IMR-90 (cell line): ENCODE results near the gene SEMA3E. TPM values are rescaled to one million over a fixed set of nuclear protein-coding genes. Genes with fewer than 3 reads are reported as not detected.

Source experiments
- ATAC-seq: fragments of 200-7000 bp; cut with Tn5 transposase; 2 replicates; pipeline ENCODE4 v1.9.1; 2020; ENCODE audit warnings: low read depth, mild to moderate bottlenecking, moderate library complexity
- BruUV-seq: library from RNA; stranded (reverse); fragments of 400-500 nt; replicated peaks from 2 replicates; lab custom pipeline; 2021; lab: Mats Ljungman, UMichigan
- CTCF ChIA-PET: fragments of 300-600 bp; formaldehyde crosslinking; extraction: SDS; loops from one replicate; lab custom pipeline; 2021; ENCODE audit warnings: antibody characterized with exemption; lab: Yijun Ruan, JAX
- POLR2A ChIA-PET: fragments of 300-600 bp; sonication (Branson Sonifier 250); formaldehyde crosslinking; loops from one replicate; lab custom pipeline; 2022; ENCODE audit warnings: antibody characterized with exemption; ENCODE audit not compliant: unreplicated experiment; lab: Charles Lee
- DNase-seq: peaks from one replicate; pipeline ENCODE4 v3.0.0; 2013
- H2AFZ ChIP-seq: replicated peaks from 2 replicates; pipeline ENCODE3; 2013; ENCODE audit warnings: low read length, mild to moderate bottlenecking; ENCODE audit not compliant: poor library complexity
- H2AK5ac ChIP-seq: 2 replicates; pipeline ENCODE4 v1.6.1; 2013; ENCODE audit warnings: low read depth, low read length, inconsistent platforms
- H2AK9ac ChIP-seq: replicated peaks from 2 replicates; pipeline ENCODE3; 2013; ENCODE audit warnings: mild to moderate bottlenecking, low read depth, low read length, moderate library complexity; ENCODE audit not compliant: poor library complexity
- H2BK120ac ChIP-seq: 2 replicates; pipeline ENCODE4 v1.6.1; 2013; ENCODE audit warnings: low read depth, low read length, inconsistent platforms
- H2BK15ac ChIP-seq: 3 replicates; pipeline ENCODE4 v1.6.1; 2013; ENCODE audit warnings: low read depth, low read length, inconsistent platforms
- H2BK20ac ChIP-seq: 2 replicates; pipeline ENCODE4 v1.6.1; 2013; ENCODE audit warnings: low read depth, mild to moderate bottlenecking, inconsistent platforms, low read length, moderate library complexity
- H2BK5ac ChIP-seq: 2 replicates; pipeline ENCODE4 v1.6.1; 2013; ENCODE audit warnings: mild to moderate bottlenecking, low read depth, low read length, inconsistent platforms; ENCODE audit not compliant: poor library complexity, severe bottlenecking
- H3K14ac ChIP-seq: replicated peaks from 2 replicates; pipeline ENCODE4 v1.6.1; 2013; ENCODE audit warnings: low read depth, low read length, inconsistent platforms
- H3K18ac ChIP-seq: 2 replicates; pipeline ENCODE4 v1.6.1; 2013; ENCODE audit warnings: low read depth, low read length, control low read depth
- H3K23ac ChIP-seq: 2 replicates; pipeline ENCODE4 v1.6.1; 2013; ENCODE audit warnings: low read depth, low read length, inconsistent platforms
- H3K27ac ChIP-seq: 2 replicates; pipeline ENCODE4 v1.5.1; 2013; ENCODE audit warnings: mild to moderate bottlenecking, control low read depth, low read length; ENCODE audit not compliant: insufficient read depth
- H3K27me3 ChIP-seq: 2 replicates; pipeline ENCODE4 v1.6.1; 2013; ENCODE audit warnings: low read length; ENCODE audit not compliant: control insufficient read depth, insufficient read depth
- H3K36me3 ChIP-seq: 2 replicates; pipeline ENCODE4 v1.6.1; 2013; ENCODE audit warnings: low read length, mixed read lengths; ENCODE audit not compliant: control insufficient read depth, insufficient read depth
- H3K4ac ChIP-seq: 2 replicates; pipeline ENCODE4 v1.6.1; 2013; ENCODE audit warnings: low read depth, low read length, inconsistent platforms
- H3K4me1 ChIP-seq: 2 replicates; pipeline ENCODE4 v1.6.1; 2013; ENCODE audit warnings: low read length, mixed read lengths; ENCODE audit not compliant: control insufficient read depth, insufficient read depth
- H3K4me2 ChIP-seq: 2 replicates; pipeline ENCODE4 v1.6.1; 2013; ENCODE audit warnings: low read depth, mild to moderate bottlenecking, control low read depth, low read length, moderate library complexity
- H3K4me3 ChIP-seq: 2 replicates; pipeline ENCODE4 v1.5.1; 2013; ENCODE audit warnings: low read depth, mild to moderate bottlenecking, control low read depth, low read length, moderate library complexity; ENCODE audit not compliant: insufficient read depth
- H3K56ac ChIP-seq: 2 replicates; pipeline ENCODE4 v1.6.1; 2013; ENCODE audit warnings: low read length, inconsistent platforms; ENCODE audit not compliant: insufficient read depth; ENCODE audit errors: extremely low read depth
- H3K79me1 ChIP-seq, 2 experiments: 2 replicates each; pipeline ENCODE4 v1.6.1; 2013; ENCODE audit warnings: low read length in 2 of 2, inconsistent platforms in 1 of 2, low read depth in 1 of 2
- H3K9ac ChIP-seq: 2 replicates; pipeline ENCODE4 v1.6.1; 2013; ENCODE audit warnings: low read depth, low read length, control low read depth
- H3K9me1 ChIP-seq: 2 replicates; pipeline ENCODE4 v1.6.1; 2013; ENCODE audit warnings: low read length, inconsistent platforms; ENCODE audit not compliant: insufficient read depth
- H3K9me3 ChIP-seq: 2 replicates; pipeline ENCODE4 v1.6.1; 2013; ENCODE audit warnings: low read length; ENCODE audit not compliant: control insufficient read depth, insufficient read depth
- H4K20me1 ChIP-seq: 2 replicates; pipeline ENCODE4 v1.6.1; 2013; ENCODE audit warnings: low read length, inconsistent platforms; ENCODE audit not compliant: insufficient read depth
- H4K5ac ChIP-seq: 2 replicates; pipeline ENCODE4 v1.6.1; 2013; ENCODE audit warnings: mild to moderate bottlenecking, low read depth, low read length, control low read depth
- H4K8ac ChIP-seq, 2 experiments: 2 replicates each; pipeline ENCODE4 v1.6.1; 2013; ENCODE audit warnings: low read depth in 2 of 2, low read length in 2 of 2, control low read depth in 1 of 2, inconsistent platforms in 1 of 2
- H4K91ac ChIP-seq: 2 replicates; pipeline ENCODE4 v1.6.1; 2013; ENCODE audit warnings: low read depth, low read length, inconsistent platforms; ENCODE audit not compliant: insufficient read depth
- MXI1 ChIP-seq: IDR thresholded peaks from 2 replicates; pipeline ENCODE4 v1.6.1; 2012; ENCODE audit warnings: low read depth, mild to moderate bottlenecking, low read length, moderate library complexity, borderline replicate concordance
- POLR2A ChIP-seq: IDR thresholded peaks from 2 replicates; pipeline ENCODE4 v1.6.1; 2012; ENCODE audit warnings: mild to moderate bottlenecking, low read depth, low read length
- RCOR1 ChIP-seq: IDR thresholded peaks from 2 replicates; pipeline ENCODE4 v1.6.1; 2012; ENCODE audit warnings: mild to moderate bottlenecking, low read length, improper control_type of control experiment; ENCODE audit not compliant: insufficient replicate concordance
- WGBS, 2 experiments: methylation state at CpG; one replicate each; pipeline versions ENCODE4 v1.1.5 to v1.1.7; 2013; ENCODE audit warnings: missing lambda C conversion rate in 2 of 2; ENCODE audit not compliant: insufficient read length in 1 of 2; ENCODE audit errors: extremely low coverage in 2 of 2; 5-methylcytosine and 5-hydroxymethylcytosine counted together
- dilution Hi-C: fragments of 300-500 bp; cut with HindIII; formaldehyde crosslinking; loops from one replicate; pipeline ENCODE4 v1.14.3; 2018; ENCODE audit warnings: low sequenced_read_pairs; ENCODE audit not compliant: unreplicated experiment
- in situ Hi-C: fragments of 300-500 bp; cut with MboI; formaldehyde crosslinking; loops from 3 replicates; pipeline ENCODE4 v1.14.3; 2019; ENCODE audit warnings: low sequenced_read_pairs, inconsistent platforms, mixed read lengths
- intact Hi-C: fragments of 100-400 bp; cut with micrococcal nuclease; formaldehyde crosslinking; loops from 2 replicates; pipeline ENCODE4 v1.10.0; 2022
- polyA plus RNA-seq, 3 experiments: library from polyadenylated mRNA; depleted of rRNA; stranded (reverse); fragments of >200 nt; gene quantifications; 2 replicates each; pipeline ENCODE4 v1.2.3, GENCODE V29; 2012; ENCODE audit warnings: low replicate concordance in 1 of 3
- total RNA-seq: library from RNA; depleted of rRNA; stranded (reverse); fragments of >200 nt; gene quantifications from 2 replicates; pipeline ENCODE4 v1.2.3, GENCODE V29; 2012

Gene SEMA3E
- total and polyA plus RNA-seq, 2 of the 4 experiments (the other 2 are of a cell fraction): 0.31 to 0.72 TPM

DNA sequence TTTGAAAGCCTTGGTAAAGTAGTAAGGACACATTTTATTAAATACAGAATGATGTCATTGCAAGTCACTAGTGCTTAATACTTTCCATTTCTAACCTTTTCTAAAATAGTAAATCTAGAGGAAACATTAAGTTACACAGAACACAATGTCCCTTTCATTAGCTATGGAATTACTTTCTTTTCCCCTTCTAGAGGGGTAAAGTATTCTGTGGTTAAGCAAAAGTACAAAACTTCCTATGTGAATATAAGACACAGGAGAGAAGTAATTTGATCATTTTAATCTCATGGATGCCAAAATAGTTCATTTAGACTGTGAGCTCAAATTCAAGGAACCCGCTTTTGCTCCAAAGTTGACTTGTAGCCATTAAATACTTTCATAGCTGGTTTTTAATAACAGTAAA lies 49.8 kb downstream of the SEMA3E start:
- ATAC-seq (no peak), DNase-seq (no peak)
- Histone ChIP-seq H3K9me3 (no peaks in the 10 kb centered on the region), H4K8ac (no peak overlapping the region), H3K4me2 (no peak overlapping the region), H3K56ac (no peak overlapping the region), H3K79me1 (no peaks in the 10 kb centered on the region), H2AFZ (no peak overlapping the region), H4K91ac (no peak overlapping the region), H2AK9ac (no peak overlapping the region), H2AK5ac (no peak overlapping the region), H3K27ac (no peak overlapping the region), H3K23ac (no peak overlapping the region), H3K4me1 (no peaks in the 10 kb centered on the region), H2BK5ac (no peak overlapping the region), H3K4ac (no peak overlapping the region), H2BK120ac (no peak overlapping the region), H2BK15ac (no peak overlapping the region), H3K14ac (no peak overlapping the region), H3K9me1 (no peaks in the 10 kb centered on the region), H3K18ac (no peak overlapping the region), H3K4me3 (no peak overlapping the region), H2BK20ac (no peak overlapping the region), H3K9ac (no peak overlapping the region), H4K20me1 (no peaks in the 10 kb centered on the region), H3K27me3 (no peaks in the 10 kb centered on the region), H4K5ac (no peak overlapping the region), H3K36me3 (no peaks in the 10 kb centered on the region)
- TF ChIP-seq POLR2A (no peak), MXI1 (no peak), RCOR1 (no peak)
- ChIA-PET POLR2A (no interaction called here), CTCF (no interaction called here)
- intact Hi-C loops: no loop called here
- WGBS, 2 experiments: no CpG with 5 or more reads among the region's 1 CpG
- BruUV-seq: no TSS peak
- dilution Hi-C loops: no loop called here
- in situ Hi-C loops: no loop called here
